ENCODE data around the gene C2CD4D.

Gene C2CD4D

DNA sequence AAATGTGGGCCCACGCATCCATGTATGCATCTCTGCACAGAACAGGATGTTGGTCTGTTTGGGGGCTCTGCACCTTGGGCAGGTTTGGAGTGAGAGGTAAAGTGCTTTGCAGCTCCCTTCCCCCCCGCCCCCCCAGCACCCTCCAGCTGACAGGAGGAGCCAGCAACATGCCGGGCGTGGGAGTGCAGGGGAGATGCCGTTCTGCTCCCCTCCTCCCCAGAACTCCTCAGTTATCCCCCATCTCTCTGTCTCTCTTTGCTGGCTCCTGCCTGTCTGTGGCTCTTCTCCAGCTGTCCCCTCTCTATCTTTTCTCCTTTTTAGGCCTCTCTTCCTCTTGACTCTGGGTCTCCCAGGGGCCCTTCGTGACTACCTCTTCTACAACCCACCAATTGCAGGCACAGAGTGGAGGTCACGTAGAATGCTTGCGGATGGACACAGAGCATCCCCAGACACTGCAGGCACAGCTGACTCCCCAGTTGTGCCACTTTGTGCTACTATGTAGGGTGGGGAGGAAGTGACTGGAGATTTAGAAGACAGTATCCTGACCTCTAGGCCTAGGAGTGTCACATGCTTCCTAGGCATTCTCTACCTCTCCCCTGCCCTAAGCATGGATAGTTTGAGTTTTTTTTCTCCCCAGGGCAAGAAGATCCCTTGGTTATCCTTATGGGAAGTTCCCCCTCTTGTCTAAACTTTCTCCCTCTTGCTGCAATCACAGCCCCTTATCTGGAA is 6.3 kb downstream of the C2CD4D start:
- no peak for DNase-seq (ENCODE audit: low read depth)

DNA sequence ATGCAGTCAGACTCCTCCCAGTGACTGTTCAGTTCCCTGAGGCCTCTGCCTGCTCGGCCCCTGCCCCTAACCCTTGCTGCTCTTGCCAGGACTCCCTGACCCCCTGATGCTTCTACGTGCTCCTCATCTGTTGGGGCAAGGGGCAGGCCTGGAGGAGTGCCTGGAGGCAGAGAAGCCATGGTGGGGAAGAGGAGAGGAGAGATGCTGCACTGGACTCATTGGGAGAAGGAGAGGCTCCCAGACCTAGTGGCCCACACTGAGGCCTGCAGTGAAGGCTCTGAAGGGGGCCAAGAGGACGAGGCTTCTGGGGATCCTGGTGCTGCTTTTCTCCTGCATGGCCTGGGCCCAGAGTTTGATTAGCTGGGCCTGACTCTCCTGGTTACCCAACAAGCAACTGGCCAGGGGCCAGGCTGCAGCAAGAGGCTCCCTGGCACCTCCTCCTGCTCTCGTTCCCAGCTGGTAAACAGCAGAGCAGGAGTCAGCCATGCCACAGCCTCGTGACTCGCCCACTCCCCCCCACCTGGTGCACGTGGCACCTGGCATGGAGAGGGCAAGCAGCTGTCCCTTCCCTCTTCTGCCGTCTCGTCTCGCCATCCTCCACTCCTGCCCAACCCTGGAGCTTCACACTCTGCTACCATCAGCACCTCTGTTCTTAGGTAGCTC is 7.2 kb downstream of the C2CD4D start:
- DNase-seq (ENCODE audit: low read depth): peak; percentile 19

DNA sequence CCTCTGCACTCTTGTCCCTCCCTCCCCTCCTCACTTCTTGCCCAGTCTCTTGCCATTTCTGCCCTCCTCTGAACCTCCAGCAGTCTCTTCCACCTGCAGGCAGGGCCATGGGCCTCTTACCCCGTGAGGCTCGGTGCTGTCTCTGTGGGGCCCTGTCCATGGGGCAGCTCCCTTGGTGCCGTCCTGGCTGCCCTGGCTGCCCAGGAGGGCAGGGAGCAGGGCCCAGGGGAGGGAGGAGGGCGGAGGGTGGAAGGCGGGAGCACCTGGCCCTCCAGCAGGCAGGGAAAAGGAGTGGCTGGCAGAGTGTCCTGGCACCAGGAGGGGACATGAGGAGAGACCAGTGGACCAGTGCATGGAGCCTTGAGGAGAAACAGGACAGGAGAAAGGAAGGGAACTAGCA is 8.0 kb downstream of the C2CD4D start, which contains the start of gene RORC:
Gene RORC, minus strand, starts transcription at position 198 of the 400 bp plus-strand sequence. Its CDS starts 38 bp downstream, at position 160.
- no peak for DNase-seq (ENCODE audit: low read depth)

DNA sequence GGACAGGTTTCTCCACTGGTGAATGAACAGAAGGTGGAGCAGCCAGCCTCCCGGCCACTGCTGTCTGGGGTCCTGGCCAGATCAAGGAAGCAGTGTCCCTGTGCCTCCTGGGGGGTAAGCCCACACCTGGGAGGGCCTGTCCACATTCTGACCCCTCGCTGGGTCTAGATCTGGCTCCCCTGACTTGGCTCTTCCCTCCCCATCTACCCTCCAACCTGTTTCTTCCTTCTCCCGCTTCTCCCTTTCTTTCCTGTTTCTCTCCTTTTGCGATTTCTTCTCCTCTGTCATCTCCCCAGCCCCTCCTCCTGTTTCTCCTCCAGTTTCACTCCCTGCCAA is 8.4 kb downstream of the C2CD4D start:
- no peak for DNase-seq (ENCODE audit: low read depth)

DNA sequence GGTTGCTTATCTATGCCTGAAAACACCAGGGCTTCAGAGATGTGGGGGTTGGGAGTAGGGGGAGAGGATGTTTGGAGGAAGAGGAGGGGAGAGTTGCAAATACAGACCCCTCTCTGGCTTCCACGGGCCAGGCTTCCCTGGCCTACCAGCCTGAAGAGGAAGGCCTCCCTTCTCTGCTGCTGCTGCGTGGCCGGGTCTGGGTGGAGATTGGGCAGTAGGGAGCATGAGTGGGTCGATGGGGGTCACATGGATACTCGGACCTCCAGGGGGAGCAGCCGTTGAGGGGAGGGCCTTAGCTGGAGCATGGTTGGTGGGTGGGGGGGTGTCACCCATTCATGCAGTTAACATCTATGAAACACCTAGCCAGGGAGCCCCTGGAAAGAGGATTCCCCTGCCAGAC is 9.6 kb downstream of the C2CD4D start:
- no peak for DNase-seq (ENCODE audit: low read depth)

DNA sequence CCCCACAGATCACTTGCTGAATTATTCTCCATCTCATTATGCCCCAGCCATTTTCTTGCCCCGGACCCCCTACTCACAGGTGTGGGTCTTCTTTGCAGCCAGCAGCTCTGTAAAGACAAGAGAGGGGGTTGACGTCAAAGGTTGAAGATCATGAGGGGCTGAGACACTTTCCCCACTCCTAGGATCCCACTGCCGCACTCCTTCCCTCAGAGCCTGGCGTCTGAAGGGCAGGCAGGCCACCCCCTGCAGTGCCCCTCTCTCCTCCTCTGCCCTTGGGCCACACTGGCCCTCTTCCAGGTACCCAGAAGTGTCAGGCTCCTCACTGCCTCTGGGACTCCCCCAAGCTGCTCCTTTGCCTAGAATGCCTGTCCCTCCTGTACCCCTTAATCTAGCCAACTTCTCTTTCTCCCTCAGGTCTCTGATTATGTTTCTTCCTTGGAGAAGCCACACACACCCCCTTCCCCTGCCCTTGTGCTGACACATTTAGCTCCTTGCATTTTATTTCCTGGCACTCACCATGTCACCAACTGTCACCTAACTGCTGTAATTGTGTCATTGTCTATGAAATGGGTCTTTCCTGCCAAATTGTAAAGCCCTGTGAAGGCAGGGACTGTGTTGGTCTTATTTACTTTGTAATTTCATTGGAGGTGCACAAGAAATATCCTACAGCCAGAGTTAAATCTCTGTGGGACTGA is 10.1 kb downstream of the C2CD4D start:
- no peak for DNase-seq (ENCODE audit: low read depth)

DNA sequence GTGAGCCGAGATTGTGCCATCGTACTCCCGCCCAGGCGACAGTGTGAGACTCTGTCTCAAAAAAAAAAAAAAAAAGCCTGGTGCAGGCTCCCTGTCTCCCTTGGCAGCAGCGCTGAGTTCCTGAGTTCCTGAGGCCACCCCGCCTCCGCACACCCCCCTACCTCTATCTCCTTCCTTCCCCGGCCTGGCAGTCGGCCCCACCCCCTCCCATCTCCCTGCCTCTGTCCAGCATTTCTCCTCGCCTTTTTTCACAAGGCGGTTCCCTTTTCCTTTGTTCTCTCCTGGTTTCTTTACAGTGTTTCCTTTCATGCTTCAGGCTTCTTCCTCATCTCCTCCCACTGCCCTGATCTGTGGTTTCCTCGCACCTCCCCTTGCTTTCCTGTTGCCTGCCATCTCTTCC is 10.7 kb downstream of the C2CD4D start:
- DNase-seq (ENCODE audit: low read depth): no peak

DNA sequence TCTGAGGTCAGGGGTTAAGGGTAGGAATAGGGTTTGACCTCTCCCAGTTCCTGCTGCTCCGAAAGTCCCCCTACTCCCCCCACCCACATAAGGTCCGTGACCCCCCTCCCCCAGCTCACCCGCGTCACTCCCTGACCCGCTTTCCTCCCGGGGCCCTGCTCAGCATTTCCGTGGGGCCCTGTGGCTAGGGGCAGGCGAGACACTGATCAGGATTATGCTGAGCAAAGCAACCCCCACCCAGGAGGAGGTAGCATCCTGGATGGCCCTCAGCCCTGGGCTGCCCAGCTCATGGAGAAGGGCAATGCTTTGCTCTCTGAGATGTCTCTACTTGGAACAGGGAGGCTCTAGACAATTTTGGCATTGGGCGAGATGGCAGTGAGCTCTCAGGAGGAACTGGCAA is 11.8 kb downstream of the C2CD4D start:
- DNase-seq (ENCODE audit: low read depth): no peak

DNA sequence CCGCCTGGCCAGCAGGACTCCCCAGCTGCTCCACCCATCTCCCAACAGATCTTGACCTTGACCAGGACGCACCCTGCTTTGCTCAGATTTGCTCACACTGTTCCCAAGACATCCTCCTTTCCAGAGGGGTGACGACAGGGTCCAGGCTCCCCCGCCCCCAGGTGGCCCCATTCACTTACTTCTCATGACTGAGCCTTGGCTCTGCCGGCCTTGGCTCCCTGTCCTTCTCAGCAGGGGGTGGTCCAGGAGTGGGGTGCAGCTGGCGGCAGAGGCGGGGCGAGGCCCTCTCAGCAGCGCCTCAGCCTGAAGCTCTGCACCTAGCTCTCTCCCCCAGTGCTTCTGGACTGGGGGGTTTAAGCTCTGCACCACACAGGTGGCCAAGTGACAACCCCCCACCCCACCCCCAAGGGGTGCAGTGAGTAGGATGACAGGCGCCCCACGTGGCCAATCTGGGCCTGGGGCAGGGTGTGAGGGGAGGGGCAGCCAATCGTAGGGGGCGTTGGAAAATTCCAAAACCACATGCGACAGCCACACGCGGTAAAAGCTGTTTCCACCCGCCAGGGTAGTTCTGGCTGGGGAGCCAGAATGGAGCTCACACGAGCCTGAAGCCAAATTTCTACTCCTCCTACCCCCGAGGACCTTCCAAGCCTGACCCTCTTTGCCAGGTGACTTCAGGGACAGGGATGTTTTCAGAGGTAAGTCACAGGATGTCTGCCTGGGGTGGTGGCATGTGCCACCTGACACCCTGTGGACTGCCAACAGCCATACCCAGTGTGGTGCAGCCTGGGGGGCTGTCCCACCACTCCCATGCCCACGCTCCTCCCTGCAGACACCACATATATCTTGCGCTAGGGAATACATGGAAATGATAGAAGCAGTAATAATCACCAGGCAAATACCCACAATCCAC is 13.6 kb downstream of the C2CD4D start:
- no peak for DNase-seq (ENCODE audit: low read depth)

DNA sequence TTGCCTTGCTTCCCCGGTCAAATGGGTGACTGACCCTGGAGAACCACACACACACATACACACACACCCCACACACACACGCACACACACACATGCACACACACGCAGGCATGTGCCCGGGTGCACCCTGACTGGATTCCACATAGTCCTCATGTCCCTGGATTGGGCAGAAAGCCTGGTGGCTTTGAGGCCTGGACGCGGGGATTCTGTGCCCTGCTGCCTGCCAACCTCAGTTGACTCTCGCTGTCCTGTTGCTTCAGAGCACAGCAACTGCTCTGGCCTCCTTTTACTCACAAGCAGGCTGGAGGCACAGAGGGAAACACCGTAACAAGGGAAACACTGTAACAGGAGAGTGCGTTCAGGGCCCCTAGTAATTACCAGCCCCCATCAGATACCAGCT is 14.4 kb downstream of the C2CD4D start:
- no peak for DNase-seq (ENCODE audit: low read depth)

DNA sequence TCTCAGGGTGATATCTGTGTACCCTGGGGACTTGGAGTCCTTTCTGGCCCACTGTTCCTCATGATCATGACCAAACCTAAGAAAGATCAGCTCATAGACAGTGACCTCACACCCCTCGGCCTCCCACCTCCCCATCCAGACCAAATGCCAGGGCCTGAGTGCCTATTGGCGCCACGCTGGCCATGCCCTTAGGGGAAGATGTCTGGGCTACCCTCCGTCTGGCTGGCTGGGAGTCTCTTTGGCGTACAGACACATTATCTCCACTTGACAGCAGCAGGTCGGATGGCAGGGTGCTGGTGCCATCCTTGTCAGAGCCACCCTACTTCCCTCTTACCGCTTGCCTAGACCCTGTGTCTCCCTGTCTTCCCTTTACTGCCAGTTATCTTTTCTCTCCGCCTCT is 16.4 kb downstream of the C2CD4D start:
- DNase-seq (ENCODE audit: low read depth): no peak

DNA sequence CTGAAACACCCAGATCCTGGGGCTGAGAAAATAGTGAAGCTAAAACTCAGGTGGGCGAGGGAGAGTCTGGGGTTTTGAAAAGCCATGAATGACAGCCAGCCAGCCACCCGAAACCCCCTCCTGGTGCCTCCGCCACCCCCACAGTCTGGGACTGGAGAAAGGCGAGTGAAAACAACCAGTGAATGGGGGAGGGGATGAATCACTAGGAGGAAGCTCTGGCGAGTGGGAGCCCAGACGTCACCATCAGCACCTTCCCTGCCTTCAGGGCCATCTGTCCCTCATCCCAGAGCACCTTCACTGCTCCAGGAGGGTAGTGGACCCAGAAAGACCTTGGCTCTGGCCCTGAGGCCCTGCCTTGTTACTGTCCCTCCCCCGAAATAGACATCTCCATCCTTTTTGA is 17.2 kb downstream of the C2CD4D start:
- no peak for DNase-seq (ENCODE audit: low read depth)

DNA sequence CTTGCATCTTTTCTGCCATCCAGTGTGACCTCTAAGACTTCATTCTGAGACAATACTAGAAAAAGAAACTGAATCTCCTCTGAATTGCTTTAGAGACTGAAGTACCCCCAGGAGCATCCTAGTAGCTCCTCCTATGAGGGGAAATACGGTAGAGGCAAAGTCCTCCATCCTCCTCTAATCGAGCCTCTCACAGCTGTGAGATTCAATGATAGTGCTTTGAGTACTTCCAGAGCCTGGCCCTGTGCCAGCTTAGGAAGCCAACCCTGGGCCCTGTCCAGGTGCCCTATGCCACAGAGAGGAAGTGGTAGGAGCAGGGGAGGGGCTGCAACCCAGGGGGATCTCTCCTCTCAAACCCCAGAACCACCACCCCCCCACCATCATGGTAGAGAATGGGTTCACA is 18.7 kb downstream of the C2CD4D start:
- no peak for DNase-seq (ENCODE audit: low read depth)

DNA sequence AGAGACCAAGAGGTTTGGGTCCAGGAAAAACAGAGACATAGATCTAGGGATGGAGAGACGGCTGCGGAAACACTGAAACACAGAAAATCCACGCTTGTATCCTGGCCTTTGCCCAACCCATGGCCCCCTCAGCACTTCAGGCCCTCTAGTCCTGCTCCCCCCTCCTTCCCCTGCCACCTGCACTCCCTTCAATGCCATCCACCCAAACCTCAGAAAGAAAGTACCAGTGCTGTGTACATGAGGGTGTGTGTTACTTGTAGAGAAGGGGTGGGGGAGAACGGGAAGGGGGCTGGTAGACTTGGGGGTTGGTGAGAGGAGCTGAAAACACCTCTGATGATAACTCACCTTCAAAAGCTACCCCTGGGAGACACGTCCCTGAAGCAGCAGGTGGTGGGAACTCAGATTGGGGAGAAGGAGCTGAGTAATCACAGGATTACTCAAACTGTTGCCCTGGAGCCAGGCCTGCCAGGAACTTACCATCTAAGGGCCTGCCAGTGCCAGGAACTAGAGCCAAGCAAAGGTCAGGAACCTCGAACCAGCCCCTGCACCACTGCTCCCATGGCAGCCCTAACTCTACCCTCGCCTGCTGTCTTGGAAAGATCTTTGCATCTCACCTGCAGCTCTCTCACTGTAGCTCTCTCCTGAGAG is 19.5 kb downstream of the C2CD4D start:
- no peak for DNase-seq (ENCODE audit: low read depth)

DNA sequence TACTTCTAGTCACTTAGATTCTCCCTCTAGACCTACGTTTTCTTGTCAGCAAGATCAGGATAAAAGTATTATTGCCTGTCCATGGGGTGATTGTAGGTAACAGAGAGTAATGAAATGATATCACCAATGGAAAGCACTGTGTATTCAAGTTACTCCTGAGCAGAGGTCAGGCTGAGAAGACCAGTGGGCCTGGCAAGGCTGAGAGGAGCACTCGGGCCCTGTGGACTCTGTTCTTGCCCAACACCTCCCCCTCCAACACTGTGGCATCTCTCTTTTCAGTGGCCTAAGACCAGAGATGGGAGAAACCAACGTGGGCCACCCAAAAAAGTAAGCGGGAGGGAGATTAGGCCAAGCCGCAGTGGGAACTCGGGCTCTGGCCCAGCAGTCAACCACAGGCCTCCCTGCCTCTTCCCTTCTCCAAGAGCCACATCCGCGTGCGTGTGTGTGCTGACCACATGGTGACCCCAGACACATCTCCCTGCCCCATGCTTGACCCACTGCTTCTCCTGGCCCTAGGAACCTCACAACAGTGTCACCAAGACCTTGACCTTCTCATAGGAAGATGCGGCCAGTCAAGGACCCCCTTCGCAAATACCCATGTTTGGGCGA is 20.3 kb downstream of the C2CD4D start:
- DNase-seq (ENCODE audit: low read depth): no peak

DNA sequence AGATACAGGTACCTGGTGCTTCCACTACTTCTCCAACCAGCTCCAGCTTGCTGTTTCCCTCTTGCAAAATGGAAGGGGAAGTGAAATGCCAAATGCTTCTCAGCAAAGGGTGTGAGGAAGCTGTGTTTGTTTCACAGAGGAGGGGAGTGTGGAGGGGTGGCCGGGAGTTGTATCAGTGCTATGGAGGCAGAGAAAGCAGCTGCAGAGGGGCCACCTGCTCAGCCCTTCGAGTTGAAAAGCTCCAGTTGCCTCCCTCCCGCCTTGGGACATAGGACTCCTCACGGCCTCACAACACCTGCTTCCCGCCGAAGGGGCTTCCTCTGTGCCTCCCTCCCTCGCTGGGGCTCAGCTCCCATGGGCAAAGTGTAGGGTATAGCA is 22.3 kb downstream of the C2CD4D start:
- no peak for DNase-seq (ENCODE audit: low read depth)

DNA sequence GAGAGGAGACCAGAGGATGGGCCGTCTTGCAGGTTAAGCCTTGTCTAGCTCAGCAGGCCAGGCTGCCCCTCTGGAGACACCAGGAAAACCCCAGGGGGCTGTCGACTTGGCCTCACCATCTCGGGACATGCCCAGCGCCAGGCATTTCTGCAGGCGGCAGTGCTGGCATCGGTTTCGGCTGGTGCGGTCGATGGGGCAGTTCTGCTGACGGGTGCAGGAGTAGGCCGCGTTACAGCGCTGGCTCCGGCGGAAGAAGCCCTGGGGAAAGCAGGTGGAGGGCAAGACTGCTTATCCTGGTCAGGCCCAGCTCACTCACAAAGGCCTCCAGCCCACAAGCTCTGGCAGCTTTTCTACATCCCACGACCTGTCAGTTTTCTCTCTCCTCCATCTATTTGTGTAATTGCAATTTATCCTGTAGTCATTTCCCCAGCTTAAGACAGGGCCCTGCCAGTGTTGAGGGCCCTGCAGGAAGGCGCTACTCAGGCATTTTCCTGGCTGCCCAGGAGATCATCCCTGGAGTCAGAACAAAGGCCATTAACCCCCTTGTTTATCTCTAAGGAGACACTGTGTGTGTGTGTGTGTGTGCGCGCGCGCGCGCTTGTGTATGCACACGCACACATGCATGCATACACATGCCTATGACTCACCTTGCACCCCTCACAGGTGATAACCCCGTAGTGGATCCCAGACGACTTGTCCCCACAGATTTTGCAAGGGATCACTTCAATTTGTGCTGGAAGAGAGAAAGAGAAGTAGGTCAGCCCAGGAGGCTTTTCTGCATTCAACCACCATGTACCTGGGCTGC is 22.9 kb downstream of the C2CD4D start:
- DNase-seq (ENCODE audit: low read depth): no peak

DNA sequence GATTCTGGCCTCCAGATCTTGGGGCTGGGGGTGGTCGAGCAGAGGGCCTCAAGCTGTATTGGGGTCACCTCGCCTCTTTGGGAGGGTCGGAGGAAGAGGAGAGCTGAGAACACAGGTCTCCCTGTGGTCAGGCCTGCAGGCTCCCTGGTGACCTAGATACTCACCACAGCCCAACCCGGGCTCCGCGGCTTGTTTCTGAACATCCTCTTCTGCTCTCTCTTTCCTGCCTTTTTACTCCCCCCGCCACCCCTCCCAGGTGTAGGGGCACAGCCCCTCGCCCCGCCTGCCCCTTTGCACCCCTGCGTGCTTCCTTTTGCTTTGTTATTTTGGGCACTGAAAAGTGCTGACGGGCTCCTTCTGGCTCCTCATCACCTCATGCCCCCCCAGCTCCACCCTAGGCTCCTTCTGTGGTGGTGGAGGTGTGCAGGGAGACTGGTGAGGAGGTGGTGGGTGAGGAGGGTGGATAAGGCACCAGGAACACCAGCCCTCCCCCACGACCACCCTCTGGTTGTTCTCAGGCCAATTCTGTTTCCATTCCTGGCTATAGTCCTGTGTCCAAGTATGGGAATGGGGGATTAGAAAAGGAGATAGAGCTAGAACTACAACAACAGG is 23.8 kb downstream of the C2CD4D start:
- no peak for DNase-seq (ENCODE audit: low read depth)

DNA sequence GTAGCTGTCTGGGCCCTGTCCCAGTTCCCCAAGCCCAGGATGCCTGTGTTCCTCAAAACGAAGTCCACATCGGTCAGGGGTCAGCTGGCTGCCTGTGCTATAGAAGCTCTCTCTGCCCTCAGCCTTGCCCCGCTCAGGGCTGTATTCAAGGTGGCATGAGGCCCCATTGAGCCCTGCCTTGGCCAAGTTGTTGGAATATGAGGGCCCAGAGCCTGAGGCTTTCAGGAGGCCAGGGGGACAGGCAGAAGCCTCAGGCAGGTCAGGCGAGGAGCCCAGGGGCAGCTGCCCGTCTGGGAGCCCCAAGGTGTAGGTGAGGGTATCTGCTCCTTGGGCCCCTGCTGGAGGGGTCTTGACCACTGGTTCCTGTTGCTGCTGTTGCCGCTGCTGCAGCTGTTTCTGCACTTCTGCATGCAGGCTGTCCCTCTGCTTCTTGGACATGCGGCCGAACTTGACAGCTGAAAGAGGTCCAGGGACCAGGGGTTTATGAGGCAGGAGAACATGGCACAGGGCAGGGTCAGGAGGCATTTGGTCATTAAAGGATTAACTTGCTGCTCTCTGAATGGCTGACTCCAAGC is 24.6 kb downstream of the C2CD4D start:
- no peak for DNase-seq (ENCODE audit: low read depth)

DNA sequence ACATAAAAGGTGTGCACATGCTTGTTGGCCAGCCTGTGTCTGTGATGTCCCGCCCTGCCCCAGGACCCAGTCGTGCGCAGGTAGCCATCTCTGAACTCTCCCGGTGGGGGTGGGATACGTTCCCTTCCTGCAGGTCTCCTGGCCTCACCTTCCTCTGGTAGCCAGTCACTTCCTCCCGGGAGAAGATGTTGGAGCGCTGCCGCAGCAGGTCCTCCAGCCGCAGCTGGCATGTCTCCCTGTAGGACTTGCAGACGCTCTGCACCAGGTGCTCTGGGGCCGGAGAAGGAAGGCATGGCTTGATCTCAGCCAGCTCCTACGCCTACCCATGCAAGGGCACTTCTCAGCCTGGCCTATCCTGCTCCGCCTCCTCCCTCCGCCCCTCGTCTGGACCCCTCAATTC is 25.2 kb downstream of the C2CD4D start:
- no peak for DNase-seq (ENCODE audit: low read depth)
